Measurements from ENCODE around the gene KIAA1549.

KIAA1549 gene

GRCh38 chr7:138903859-138904435, 77.2 kb downstream of the KIAA1549 start:
- DNase-seq (ENCODE audit: low read depth): no peak
- H3K4me3 ChIP-seq (ENCODE audit: control insufficient read depth, low read depth, low read length): no peak overlapping the region
- TF ChIP-seq CTCF (conservative IDR thresholded peaks at IDR 0.05; ENCODE audit: control insufficient read depth, insufficient read depth, low read depth, low read length): no peak

GRCh38 chr7:138903186-138903820, 77.9 kb downstream of the KIAA1549 start:
- TF ChIP-seq CTCF (conservative IDR thresholded peaks at IDR 0.05; ENCODE audit: control insufficient read depth, insufficient read depth, low read depth, low read length): no peak
- no peak for DNase-seq (ENCODE audit: low read depth)
- no peak overlapping the region for H3K4me3 ChIP-seq (ENCODE audit: control insufficient read depth, low read depth, low read length)

GRCh38 chr7:138902161-138902560, 79.0 kb downstream of the KIAA1549 start:
- no peak overlapping the region for H3K4me3 ChIP-seq (ENCODE audit: control insufficient read depth, low read depth, low read length)
- TF ChIP-seq CTCF (conservative IDR thresholded peaks at IDR 0.05; ENCODE audit: control insufficient read depth, insufficient read depth, low read depth, low read length): no peak
- no peak for DNase-seq (ENCODE audit: low read depth)

- no peak overlapping the region for H3K4me3 ChIP-seq (ENCODE audit: control insufficient read depth, low read depth, low read length)
- DNase-seq (ENCODE audit: low read depth): peak; percentile 68
- no peak for TF ChIP-seq CTCF (conservative IDR thresholded peaks at IDR 0.05; ENCODE audit: control insufficient read depth, insufficient read depth, low read depth, low read length)
Observed at GRCh38 chr7:138900035-138900828, 81.0 kb downstream of the KIAA1549 start.

- no peak for DNase-seq (ENCODE audit: low read depth)
- TF ChIP-seq CTCF (conservative IDR thresholded peaks at IDR 0.05; ENCODE audit: control insufficient read depth, insufficient read depth, low read depth, low read length): no peak
- no peak overlapping the region for H3K4me3 ChIP-seq (ENCODE audit: control insufficient read depth, low read depth, low read length)
Observed at GRCh38 chr7:138898802-138899201, 82.4 kb downstream of the KIAA1549 start.

GRCh38 chr7:138898255-138898654, 82.9 kb downstream of the KIAA1549 start:
- DNase-seq (ENCODE audit: low read depth): no peak
- TF ChIP-seq CTCF (conservative IDR thresholded peaks at IDR 0.05; ENCODE audit: control insufficient read depth, insufficient read depth, low read depth, low read length): no peak
- no peak overlapping the region for H3K4me3 ChIP-seq (ENCODE audit: control insufficient read depth, low read depth, low read length)

All from fibroblast of mammary gland (primary cell).